Dermis microvascular lymphatic vessel endothelial cell (primary cell): ENCODE measurements around the gene PYCARD. TPM values are rescaled to one million over a fixed set of nuclear protein-coding genes. Genes with fewer than 3 reads are reported as not detected.
"Not testable (repeated sequence)": the region's sequence is repeated elsewhere in the genome, so short reads cannot be mapped to it uniquely, and the experiment has no call there.

Source experiments
- DNase-seq, 2 donors: peaks; one replicate each; pipeline versions ENCODE4 v3.0.0 to v3.0.0-alpha.2; 2010; ENCODE audit warnings: low read depth in 2 of 2
- total RNA-seq: library from RNA; depleted of rRNA; stranded (reverse); fragments of >200 nt; gene quantifications from 2 replicates; pipeline ENCODE4 v1.2.1, GENCODE V29; 2014

Gene PYCARD
- 63.3 and 74.2 TPM in 2 replicates for total RNA-seq

GRCh38 chr16:31202414-31203375 lies at the start of gene PYCARD:
PYCARD (minus strand) TSS chr16:31202760; CDS start chr16:31202690, 70 bp downstream.
- peak in 1 of 2 donors; percentile 36 for DNase-seq

- DNase-seq, result no peak
These were observed 48.9 kb upstream of the PYCARD start for GRCh38 chr16:31251435-31251834.

GRCh38 chr16:31250782-31251384 lies 48.3 kb upstream of the PYCARD start:
- no peak for DNase-seq

DNA sequence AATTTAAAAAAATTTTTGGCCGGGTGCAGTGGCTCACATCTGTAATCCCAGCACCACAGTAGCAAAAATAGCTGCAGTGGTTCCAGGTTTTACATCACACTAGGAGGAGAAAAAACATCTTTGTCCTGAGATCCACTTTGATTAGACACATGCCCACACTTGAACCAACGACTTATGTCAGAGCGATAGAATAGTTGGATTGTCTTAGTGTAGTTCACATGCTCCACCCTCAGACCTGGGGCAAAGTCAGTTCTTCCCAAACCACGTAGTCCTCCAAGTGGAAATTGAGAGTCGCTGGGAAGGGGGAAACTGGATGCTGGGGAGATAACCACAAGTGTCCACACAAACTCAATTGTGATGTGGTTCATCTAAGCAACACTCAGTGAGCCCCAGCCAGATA lies 45.8 kb upstream of the PYCARD start:
- no peak for DNase-seq

- DNase-seq, result no peak
These were observed 43.7 kb upstream of the PYCARD start for GRCh38 chr16:31246296-31246695.

DNA sequence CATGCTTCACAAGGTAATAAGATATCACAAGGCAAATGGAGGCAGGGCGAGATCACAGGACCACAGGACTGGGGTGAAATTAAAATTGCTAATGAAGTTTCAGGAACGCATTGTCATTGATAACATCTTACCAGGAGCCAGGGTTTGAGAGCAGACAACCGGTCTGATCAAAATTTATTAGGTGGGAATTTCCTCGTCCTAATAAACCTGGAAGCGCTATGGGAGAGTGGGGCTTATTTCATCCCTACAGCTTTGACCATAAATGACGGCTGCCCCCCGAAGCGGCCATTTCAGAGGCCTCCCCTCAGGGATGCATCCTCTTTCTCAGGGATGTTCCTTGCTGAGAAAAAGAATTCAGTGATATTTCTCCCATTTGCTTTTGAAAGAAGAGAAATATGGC lies 43.0 kb upstream of the PYCARD start:
- DNase-seq, result not testable (repeated sequence)

- DNase-seq, result no peak
These were observed 41.4 kb upstream of the PYCARD start for GRCh38 chr16:31243734-31244670.

DNA sequence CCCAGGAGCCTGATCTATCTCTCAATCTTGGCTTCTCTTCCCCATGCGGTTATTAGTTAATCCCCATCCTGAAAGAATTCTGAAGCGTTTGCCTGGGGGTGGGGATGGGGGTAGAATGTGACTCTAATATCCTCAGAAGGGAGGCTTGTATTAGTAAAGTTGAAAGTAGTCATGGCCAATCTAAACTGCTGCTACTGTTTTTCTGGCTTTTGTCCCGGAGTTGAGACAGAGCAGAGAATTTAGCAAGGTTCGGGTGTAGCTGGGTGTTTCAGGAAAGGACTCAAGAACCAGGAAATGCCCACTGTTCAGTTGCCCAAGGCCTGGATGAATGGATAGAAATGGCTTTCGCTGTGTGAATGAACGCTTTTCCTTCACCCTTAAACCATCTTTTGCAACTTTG lies 39.6 kb upstream of the PYCARD start:
- no peak for DNase-seq

DNA sequence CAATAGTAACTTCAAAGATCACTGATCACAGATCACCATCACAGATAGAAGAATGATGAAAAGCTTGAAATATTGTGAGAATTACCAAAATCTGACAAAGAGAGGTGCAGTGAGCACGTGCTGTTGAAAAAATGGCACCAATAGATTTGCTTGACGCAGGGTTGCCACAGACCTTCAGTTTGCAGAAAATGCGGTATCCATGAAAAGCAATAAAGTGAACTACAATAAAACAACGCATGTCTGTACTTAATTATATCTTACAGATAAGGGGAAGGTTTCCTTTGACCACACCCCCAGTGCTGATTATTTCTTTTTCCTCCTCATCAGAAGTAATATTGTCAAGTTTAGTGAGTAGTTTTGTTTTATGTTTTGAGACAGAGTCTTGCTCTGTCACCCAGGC lies 35.5 kb upstream of the PYCARD start:
- DNase-seq, result no peak

GRCh38 chr16:31229501-31229900 lies 26.9 kb upstream of the PYCARD start:
- peak in 1 of 2 donors; percentile 53 for DNase-seq

DNA sequence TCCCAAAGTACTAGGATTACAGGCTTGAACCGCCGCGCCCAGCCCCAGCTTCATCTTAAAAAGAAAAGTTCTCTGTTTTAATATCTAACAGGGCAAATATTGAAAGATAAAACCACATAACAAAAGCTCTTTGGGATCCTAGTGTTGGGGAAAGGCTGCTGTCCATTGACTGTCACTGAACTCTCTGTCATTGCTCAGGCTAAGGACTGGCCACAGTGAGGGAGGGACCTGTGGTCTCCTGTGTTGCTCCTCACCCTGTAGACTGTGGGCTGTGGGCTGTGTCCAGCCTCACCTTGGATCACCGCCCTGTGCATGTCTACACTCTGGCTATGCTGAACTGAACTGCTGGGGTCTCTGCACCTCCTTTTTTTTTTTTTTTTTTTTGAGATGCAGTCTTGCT lies 25.6 kb upstream of the PYCARD start:
- no peak for DNase-seq

DNA sequence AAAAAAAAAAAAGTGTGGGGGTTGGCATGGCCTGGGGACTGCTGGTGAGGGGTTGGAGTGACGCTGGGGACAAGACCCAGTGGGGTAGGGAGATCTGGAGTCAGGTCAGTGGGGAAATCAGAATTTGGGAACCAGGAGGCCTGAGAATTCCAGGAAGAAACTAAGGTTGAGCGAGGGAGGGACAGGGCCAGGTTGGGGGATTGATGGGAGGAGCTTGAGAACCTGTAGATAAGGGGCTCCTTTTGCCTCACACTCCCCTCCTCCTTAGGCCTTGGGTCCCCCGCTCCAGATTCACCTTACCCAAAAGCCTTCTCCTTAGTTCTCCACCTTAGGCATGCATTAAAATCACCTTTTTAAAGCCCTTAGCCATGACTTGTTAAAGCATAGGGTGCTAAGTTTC lies 22.6 kb upstream of the PYCARD start:
- no peak for DNase-seq

DNA sequence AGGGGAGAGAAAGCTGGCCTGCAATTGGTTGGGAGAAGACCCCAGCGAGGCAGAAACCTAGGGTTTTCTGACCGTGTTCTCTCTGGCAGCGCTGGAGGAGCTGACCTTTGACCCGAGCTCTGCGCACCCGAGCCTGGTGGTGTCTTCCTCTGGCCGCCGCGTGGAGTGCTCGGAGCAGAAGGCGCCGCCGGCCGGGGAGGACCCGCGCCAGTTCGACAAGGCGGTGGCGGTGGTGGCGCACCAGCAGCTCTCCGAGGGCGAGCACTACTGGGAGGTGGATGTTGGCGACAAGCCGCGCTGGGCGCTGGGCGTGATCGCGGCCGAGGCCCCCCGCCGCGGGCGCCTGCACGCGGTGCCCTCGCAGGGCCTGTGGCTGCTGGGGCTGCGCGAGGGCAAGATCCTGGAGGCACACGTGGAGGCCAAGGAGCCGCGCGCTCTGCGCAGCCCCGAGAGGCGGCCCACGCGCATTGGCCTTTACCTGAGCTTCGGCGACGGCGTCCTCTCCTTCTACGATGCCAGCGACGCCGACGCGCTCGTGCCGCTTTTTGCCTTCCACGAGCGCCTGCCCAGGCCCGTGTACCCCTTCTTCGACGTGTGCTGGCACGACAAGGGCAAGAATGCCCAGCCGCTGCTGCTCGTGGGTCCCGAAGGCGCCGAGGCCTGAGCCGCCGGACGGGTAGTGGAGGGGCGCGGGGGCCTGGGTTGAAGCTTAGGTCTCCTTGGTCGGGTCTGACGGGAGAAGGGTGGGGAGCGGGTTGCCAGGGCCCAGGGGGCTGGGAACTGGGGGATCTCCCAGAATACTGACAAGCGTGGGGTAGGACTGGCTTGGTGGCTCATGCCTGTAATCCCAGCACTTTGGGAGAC lies 21.8 kb upstream of the PYCARD start:
- DNase-seq, result no peak

GRCh38 chr16:31223044-31223443 lies 20.5 kb upstream of the PYCARD start:
- DNase-seq, result no peak

- no peak for DNase-seq
These were observed 19.0 kb upstream of the PYCARD start for GRCh38 chr16:31221357-31222160.

- DNase-seq, result no peak
These were observed 16.7 kb upstream of the PYCARD start for GRCh38 chr16:31219154-31219741.

- DNase-seq, result no peak
These were observed 14.6 kb upstream of the PYCARD start for GRCh38 chr16:31217136-31217530.

DNA sequence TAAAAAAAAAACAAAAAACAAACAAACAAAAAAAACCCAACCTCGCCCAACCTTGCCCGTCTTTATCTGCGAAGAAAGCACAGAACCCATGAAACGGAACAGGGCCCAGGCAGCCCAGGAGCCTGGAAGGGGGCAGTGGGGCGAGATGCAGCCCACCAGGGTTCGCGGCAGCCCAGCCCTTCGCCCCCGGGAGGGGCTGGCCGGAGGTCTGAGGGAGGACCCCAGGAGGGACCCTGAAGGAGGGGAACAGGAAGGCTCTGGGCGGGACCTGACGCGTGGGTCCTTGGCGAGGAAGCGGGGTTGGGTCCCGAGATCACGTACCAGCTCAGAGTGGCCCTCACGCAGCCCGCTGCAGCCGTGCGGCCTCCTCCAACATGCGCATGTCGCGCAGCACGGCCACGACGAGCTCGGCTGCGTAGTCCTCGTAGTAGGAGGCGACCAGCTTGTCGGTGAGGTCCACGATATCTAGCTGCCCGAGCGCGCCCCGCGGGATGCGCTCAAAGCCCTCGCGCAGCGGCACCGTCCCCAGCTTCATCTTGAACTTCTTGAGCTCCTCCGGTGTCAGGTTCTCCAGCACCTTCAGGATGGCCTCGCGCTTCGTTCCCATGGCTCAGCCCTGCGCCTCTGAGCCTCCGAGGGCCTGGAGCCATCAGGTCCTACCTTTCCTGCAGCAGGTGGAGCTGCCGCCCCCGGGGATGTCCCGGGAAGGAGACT lies 14.0 kb upstream of the PYCARD start, which contains the start of gene PYDC1:
Gene PYDC1, minus strand, starts transcription at position 714 of the 714 bp plus-strand sequence. Its CDS starts 107 bp downstream, at position 607.
- DNase-seq, result no peak
